HG03575 (cell line): ENCODE results near the gene UNC5C.
"Not testable (repeated sequence)": the region's sequence is repeated elsewhere in the genome, so short reads cannot be mapped to it uniquely, and the experiment has no call there.

Source experiments
- ATAC-seq: cut with Tn5 transposase; IDR thresholded peaks from one replicate; pipeline ENCODE4 v1.9.1; 2021; ENCODE audit not compliant: unreplicated experiment, insufficient number of reproducible peaks, low FRiP score; ENCODE audit errors: extremely low read depth

Gene UNC5C

DNA sequence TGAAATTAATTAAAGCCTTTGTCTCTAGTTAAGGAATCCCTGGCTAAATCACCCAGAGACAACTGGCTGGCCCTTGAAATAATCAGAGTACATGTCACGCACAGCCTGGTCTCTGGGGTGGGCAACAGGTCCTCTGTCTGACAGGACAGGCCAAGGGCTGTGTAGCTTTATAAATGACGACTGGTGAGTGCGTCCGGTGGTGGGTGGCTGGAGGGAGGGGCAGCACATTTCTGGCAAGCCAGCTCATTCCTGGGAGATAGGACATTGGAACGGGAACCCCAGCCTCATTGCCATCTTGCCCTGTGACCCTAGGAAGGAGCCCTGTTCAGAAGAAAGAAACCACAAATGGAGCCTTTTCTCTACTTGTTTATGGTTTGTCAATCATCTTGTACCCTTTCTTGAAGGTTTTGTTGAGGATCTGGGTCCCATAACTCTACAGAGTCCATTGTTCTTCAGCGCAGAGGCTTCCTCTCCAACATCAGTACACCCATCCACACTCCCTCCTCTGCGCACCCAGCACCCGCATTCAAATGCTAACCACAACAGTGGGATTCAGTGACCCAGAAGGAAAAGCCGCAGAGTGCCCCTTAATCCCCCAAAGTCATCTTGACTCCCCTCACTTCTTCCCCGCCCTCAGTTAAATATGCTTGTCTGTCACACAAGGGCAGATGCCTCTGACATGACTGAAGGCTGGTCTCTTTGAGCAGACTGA is 368.1 kb downstream of the UNC5C start:
- ATAC-seq: no peak

DNA sequence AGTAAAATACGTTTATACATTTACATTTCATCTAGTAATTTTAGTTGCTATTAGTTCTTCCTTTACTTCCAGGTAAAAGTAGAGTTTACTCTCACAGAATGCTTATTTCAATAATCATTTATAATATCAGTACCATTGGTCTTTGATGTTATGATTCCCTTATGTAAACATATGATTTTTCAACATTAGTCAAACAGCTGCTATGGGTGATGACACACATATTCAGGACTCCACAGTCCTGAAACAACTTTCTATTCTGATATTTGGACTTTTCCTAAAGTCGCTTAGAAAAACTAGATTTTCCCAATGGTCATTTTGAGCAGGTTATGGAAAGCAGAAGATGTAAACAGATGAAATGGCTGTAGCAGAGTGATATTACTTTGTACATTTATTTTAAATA is 369.8 kb downstream of the UNC5C start:
- ATAC-seq: no peak

DNA sequence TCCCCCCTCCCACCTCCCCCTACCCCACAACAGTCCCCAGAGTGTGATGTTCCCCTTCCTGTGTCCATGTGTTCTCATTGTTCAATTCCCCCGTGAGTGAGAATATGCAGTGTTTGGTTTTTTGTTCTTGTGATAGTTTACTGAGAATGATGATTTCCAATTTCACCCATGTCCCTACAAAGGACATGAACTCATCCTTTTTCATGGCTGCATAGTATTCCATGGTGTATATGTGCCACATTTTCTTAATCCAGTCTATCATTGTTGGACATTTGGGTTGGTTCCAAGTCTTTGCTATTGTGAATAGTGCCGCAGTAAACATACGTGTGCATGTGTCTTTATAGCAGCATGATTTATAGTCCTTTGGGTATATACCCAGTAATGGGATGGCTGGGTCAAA is 377.4 kb downstream of the UNC5C start:
- not testable (repeated sequence) for ATAC-seq

GRCh38 chr4:95170176-95170575 is 378.6 kb downstream of the UNC5C start:
- ATAC-seq: no peak

DNA sequence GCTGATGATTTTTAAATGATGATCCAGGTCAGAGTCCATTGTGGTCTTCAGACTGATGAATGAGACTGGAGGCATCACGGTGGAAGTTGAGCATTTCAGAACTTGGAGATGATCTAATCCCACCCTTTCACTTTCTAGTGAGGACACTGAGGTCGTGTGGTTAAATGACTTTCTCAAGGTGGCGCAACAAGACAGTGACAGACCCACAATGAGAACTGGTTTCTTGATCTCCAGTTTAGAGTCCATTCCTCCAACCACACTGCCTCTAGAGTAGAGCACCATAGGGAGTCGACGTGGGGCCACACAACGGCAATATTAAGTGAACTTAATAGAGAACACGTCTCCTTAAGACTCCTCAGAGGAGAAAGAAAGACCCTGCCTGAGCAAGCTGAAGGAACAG is 381.0 kb downstream of the UNC5C start:
- ATAC-seq: no peak

DNA sequence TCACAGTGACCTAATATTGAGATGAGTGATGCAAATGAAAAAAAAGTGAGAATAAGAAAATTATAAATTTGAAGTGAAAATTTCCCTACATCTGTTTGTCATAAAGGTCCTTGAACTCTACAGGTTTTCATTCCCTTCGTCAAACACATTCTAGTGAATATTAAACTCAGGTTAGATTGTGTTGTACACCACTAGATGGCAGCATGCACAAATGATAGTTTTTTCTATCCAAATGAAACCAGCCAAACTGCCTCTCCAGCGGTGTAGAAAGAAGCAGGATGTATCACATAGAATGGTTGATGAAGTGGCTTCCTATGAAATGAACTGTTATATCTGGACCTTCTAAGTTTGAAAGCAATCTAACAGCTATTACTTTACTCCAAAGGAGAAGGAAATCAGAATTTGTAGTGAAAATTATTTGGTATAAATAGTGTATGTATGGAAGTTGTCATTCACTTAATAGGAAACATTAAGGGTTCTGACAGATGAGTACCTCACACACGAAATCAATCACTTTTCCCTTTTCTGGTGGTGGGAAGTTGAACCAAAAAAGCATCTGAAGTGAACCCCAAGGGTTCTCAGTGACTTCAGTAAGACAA is 382.7 kb downstream of the UNC5C start:
- peak; percentile 72 for ATAC-seq

DNA sequence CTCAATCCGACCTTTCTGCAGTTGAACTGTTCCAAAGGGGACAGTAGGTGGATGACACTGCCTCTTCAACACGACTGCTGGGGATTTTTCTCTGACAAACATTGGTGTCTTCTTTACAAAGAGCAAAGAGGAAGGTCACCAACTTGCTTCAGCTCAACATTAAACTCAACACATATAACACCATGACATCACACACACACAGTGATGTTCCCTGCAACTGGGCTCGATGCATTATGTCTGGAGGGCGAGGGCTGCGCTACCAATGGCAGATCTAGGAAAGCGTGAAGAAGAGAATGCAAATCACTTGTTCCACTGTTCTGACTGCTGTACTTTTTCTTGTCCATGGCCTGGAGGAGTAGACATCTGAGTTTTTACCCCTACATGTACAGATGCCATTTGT is 385.9 kb downstream of the UNC5C start:
- ATAC-seq: no peak

- no peak for ATAC-seq
These were observed 386.8 kb downstream of the UNC5C start for GRCh38 chr4:95161781-95162469.

DNA sequence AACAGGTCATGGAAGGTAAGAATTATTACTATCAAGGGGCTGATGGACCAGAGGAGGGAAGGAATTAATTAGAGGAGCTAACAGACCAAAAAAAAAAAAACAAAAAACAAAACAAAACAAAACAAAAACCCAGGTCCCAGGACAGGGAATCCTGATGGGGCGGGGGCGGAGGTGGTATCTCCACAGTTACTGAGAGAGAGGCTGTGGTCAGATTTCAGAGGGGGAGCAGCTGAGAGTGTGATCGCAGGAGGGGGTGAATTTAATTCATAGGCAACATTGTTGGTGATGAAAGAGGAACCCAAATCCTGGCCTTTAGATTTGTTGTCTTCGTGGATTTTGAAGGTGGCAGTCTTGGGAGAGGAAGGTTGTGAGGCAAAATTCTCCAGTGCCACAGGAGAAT is 389.4 kb downstream of the UNC5C start:
- no peak for ATAC-seq

GRCh38 chr4:95158626-95159025 is 390.1 kb downstream of the UNC5C start:
- no peak for ATAC-seq

GRCh38 chr4:95158045-95158444 is 390.7 kb downstream of the UNC5C start:
- ATAC-seq: no peak

- ATAC-seq: no peak
These were observed 391.2 kb downstream of the UNC5C start for GRCh38 chr4:95157596-95157995.

DNA sequence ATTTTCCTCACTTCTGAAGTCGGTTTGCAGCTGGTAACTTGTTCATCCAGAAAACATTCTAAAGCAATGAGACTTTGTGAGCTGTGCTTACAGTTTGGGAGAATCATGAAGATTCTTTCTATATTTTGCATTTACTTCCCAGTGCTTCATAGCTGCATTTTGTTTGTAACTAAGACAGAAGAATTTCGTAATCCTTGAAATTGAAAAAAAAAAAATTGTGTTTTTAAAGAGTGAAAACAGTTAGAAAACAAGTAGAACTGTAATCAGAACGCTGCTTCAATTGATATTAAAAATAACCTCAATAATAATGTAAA is 392.4 kb downstream of the UNC5C start:
- ATAC-seq: no peak

- no peak for ATAC-seq
These were observed 392.9 kb downstream of the UNC5C start for GRCh38 chr4:95155759-95156451.

DNA sequence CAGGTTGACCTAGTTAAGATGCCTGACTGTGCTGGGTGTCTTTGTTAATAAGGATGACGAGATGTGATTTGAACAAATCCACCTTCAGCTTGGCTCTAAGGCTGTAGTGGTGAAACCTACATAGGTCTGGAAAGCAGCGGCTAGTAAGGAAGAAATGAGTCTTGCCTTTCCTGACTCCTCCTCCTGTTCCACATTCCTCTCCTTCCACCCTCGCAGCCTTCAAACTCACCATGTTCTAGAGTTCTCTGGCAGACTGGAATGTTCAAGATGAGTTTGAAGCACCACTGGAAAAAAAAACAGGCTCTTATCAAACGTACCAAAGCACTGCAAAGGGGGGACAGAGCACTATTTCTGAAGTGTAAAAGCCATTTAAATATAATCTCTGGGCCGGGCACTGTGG is 395.6 kb downstream of the UNC5C start:
- no peak for ATAC-seq

GRCh38 chr4:95151255-95151654 is 397.5 kb downstream of the UNC5C start:
- ATAC-seq: no peak

GRCh38 chr4:95142932-95143331 is 405.8 kb downstream of the UNC5C start:
- no peak for ATAC-seq

DNA sequence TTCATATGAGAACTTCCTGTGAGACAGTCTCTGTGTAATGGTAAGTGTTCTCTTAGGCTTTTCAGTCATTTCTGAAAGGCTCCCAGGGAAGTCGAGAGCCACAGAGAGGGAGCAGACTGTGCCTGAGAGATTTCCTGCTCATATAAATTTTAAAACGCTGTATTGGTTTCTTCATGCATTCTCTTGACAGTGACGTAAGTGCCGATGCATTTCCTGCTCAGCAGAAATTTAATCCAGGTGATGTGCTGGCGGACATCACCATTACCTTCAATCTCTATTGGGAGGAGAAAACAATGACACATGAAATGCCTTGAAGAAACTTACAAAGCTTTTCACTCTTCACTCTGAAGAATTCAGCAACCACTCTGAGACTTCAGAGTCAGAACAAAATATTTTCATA is 407.4 kb downstream of the UNC5C start:
- ATAC-seq: no peak

- not testable (repeated sequence) for ATAC-seq
These were observed 409.3 kb downstream of the UNC5C start for GRCh38 chr4:95139424-95139823.

DNA sequence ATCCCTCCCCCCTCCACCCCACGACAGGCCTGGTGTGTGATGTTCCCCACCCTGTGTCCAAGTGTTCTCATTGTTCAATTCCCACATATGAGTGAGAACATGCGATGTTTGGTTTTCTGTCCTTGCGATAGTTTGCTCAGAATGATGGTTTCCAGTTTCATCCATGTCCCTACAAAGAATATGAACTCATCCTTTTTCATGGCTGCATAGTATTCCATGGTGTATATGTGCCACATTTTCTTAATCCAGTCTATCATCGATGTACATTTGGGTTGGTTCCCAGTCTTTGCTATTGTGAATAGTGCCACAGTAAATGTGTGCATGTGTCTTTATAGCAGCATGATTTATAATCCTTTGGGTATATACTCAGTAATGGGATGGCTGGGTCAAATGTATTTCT is 414.8 kb downstream of the UNC5C start:
- ATAC-seq: not testable (repeated sequence)
